DMS153 treated with DMSO at 0.1 percent for 48 hours (cell line): ENCODE results near the gene EDN3.

Experiments used
- DNase-seq: peaks from one replicate; lab custom pipeline; 2025; ENCODE audit not compliant: unreplicated experiment; lab: John Stamatoyannopoulos, UW

EDN3 gene

GRCh38 chr20:59307270-59307669 is 6.9 kb downstream of the EDN3 start:
- no peak for DNase-seq

DNA sequence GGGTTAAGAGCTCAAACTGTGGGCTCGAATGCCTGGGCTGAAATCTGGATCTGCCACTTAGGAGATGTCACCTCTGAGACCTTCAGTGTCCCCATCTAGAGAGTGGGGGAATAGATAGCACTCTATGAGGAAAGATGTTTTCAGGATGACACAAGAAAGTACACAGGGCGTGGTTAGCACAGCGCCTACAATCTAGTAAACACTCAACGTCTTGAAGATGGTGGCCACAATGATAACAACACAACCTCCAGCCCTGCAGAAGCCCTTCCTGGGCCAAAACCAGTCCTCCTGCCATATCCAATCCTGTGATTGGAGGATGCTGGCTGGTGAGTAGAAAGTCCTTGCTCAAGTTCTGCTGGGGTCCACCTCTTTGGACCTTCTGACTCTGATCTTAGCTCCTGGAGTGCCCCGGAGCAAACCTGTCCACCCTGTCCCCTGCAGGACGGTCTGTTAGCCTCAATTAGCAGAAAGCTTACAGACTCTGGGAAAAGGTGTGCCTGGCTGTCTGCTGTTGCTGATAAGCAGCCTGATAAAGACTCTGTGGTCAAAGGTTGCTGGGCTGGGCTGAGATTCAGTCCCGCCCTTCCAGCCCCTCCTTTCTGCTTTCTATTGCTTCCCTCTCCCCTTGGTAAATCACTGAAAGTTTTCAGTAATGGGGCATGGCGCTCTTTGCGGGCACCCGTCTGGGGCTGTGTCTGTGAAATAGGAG is 8.2 kb downstream of the EDN3 start:
- no peak for DNase-seq

GRCh38 chr20:59309218-59309617 is 8.8 kb downstream of the EDN3 start:
- no peak for DNase-seq

GRCh38 chr20:59314997-59315396 is 14.6 kb downstream of the EDN3 start:
- no peak for DNase-seq

GRCh38 chr20:59316911-59317731 is 16.7 kb downstream of the EDN3 start:
- DNase-seq = no peak

- no peak for DNase-seq
Observed at GRCh38 chr20:59318201-59318790, 17.9 kb downstream of the EDN3 start.

- no peak for DNase-seq
Observed at GRCh38 chr20:59318803-59319202, 18.4 kb downstream of the EDN3 start.

- DNase-seq = no peak
Observed at GRCh38 chr20:59320426-59320825, 20.0 kb downstream of the EDN3 start.

GRCh38 chr20:59320854-59321647 is 20.6 kb downstream of the EDN3 start:
- DNase-seq = no peak

DNA sequence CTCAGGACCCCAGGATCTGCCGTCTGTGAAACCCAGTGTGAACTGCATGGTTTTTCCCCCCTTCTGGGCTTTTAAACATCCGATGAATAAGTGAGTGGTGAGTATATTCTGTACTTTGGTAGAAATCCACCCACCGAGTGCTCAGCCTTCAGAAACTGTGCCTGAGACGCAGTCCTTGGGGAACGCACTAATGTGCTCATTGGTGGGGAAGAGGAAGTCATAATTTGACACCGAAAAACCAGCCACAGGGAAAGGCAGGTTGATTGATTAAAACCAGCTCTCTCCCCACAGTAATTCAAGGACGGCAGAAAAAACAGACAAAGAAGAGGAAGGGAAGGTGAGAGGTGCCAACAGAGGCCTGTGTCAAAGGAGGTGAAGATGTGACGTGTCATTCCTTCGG is 21.7 kb downstream of the EDN3 start:
- DNase-seq = no peak

DNA sequence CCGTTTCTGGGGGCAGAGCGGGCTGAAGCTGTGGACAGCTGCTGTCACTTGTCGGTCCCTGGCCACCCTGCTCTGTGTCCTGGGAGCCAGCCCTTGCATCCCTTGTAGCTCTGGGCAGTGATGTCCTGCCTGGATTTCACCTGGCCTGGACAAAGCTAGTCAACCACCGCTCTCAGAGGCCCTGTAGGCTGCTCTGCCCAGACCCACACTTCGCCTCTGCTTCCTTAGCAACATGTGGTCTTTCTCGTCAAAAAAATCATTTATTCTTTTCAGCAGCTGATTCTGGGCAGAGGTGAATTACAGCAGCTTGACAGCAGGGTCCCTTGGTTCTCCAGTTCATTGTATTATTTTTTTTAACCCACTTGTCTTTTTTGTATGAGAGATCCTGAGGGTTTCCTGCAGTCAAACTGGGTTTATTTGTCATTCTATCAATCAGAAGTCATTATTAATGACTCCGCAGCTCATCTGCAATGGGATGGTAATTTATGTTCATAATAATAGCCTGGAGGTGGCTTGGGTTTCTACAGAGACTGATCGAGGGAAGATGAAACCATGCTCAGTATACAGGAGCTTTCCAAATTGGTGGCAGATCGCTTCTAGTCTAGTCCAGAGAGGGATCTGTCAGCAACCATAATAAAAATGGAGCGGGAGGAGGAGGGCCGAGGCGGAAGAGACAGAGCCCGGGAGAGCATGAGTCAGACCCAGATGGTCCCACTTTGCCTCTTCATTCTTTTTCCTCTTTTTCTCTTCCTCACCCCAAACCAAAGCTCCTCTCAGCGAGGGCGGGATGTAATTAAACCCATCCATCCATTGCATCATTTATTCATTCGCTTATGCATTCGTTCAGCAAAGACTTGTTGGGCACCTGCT is 22.4 kb downstream of the EDN3 start:
- DNase-seq = no peak

DNA sequence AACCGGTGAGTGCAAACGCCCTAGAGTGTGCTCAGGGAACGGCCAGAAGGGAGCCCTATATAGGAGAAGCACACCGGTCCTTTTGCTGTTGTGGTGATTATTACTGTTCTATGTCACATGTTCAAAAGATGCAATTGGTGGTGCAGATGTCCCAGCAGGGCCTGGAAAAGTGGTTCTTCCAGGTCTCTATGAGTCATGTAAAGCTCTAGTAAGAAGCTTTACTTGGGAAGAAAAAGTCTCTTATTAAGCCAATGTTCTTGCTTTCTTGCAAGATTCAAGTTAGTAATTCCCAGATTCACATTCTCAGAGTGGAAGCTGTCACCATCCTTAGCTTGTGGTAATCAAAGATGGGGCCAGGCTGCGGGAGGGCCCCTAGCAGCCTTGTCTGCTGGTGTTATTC is 23.3 kb downstream of the EDN3 start:
- DNase-seq = no peak

GRCh38 chr20:59324521-59325141 is 24.2 kb downstream of the EDN3 start:
- DNase-seq = no peak

DNA sequence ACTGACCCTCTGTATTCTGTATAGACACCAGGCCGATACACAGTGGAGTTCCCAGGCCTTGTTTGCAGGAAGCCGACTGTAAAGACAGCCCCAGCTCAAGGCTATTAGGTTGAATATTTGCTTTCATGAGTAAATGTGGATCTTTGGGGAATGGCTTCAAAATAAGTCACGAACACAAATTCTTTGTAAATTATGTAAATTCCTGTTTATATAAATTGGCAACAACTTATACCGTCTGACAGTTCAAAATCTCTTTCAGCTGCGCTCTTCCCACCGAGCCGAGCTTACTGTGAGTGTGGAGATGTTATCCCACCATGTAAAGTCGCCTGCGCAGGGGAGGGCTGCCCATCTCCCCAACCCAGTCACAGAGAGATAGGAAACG is 24.7 kb downstream of the EDN3 start:
- no peak for DNase-seq

DNA sequence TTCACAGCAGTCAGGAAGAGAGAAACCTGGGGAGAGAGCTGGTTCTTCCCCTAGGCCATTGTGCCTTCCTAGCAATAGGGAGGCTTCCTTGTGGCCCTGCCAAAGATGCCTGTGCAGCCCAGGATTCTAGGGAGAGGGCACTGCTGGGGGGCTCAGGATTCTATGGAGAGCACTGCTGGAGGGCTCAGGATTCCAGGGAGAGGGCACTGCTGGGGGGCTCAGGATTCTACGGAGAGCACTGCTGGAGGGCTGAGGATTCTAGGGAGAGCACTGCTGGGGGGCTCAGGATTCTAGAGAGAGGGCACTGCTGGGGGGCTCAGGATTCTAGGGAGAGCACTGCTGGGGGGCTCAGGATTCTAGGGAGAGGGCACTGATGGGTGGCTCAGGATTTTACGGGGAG is 25.8 kb downstream of the EDN3 start:
- no peak for DNase-seq

DNA sequence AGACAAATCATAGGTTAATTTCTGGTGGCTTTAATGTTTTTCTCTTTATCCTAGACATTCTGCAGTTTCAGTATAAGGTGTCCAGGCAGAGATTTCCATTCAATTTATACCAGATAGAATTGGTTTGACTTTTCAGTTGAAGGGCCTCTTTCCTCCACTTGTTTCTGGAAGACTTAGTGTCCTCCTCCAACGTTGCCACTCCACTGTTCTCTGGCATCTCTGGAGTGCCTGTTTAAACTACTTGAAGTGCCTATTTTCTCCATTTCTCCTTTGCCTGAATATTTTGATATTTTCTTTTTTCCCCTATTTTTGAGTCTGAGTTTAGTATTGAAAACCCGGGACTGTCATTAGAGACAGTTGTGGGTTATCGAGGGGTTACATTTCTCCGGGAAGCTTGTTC is 27.7 kb downstream of the EDN3 start:
- DNase-seq = no peak

DNA sequence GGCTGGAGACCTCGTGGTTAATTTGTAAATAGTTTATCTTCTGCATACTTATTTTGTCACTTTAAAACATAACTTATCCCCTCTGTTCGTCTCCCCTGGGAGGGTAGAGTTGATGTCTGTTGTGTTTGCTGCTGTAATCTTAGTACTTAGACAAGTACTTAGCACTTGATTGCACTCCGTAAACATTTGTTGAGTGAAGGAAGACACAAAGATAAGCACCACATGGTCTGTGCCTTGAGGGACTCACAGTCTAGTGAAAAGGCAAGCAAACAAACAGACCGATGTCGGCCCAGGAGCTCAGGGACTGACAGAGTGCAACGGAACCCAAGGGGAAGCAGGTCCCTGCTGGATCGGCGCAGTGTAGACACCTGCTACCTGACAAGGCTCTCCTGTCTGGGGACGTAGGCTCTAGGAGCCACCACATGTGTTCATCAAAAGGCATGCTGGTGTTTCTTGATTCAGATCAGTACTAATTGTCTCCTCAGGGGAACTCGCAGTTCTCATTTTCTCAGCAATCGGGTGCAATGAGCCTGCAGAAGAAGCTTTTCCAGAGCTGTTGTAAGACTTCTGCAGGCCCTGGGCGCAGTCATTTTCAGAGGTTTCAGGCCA is 31.4 kb downstream of the EDN3 start:
- DNase-seq = no peak

- DNase-seq = no peak
Observed at GRCh38 chr20:59333260-59333845, 32.9 kb downstream of the EDN3 start.

DNA sequence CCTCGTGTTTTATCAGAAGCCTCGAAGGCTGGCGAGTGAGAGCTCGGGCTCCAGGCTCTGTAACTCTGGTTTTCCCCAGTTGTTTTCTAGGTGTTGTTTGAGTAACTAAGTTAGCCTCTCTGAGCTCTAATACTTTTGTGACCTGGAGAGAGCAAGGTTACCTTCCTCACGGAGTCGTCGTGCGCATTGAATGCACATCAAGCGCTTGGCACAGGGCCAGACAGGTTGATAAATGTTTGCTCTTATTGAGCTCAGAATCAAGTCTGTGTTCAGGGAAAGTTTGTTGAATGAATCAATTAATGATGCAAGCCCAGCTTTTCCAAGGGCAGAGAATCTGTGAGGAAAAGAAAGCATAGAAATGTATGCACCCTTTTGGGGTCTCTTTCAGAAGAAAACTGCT is 33.5 kb downstream of the EDN3 start:
- DNase-seq = no peak
